HG03378 (cell line): ENCODE data around the gene IQUB.
A peak's percentile ranks its signal among the peaks of the same experiment; 100 is the strongest.
"Not testable (repeated sequence)": the region's sequence is repeated elsewhere in the genome, so short reads cannot be mapped to it uniquely, and the experiment has no call there.

Experiments used
- ATAC-seq: cut with Tn5 transposase; IDR thresholded peaks from one replicate; pipeline ENCODE4 v1.9.1; 2021; ENCODE audit warnings: mild to moderate bottlenecking, moderate library complexity; ENCODE audit not compliant: unreplicated experiment

Gene IQUB

GRCh38 chr7:123534383-123535260 lies at the start of gene IQUB:
IQUB (minus strand) TSS chr7:123534595; CDS start chr7:123512340, 22,255 bp downstream.
- ATAC-seq = peak; percentile 51

- no peak for ATAC-seq
Observed at GRCh38 chr7:123583821-123584220, 49.4 kb upstream of the IQUB start.

- ATAC-seq = no peak
Observed at GRCh38 chr7:123581162-123581459, 46.7 kb upstream of the IQUB start.

GRCh38 chr7:123580406-123581161 lies 46.2 kb upstream of the IQUB start:
- ATAC-seq = peak; percentile 71

- no peak for ATAC-seq
Observed at GRCh38 chr7:123579416-123579815, 45.0 kb upstream of the IQUB start.

- no peak for ATAC-seq
Observed at GRCh38 chr7:123573896-123574467, 39.6 kb upstream of the IQUB start.

GRCh38 chr7:123573341-123573740 lies 38.9 kb upstream of the IQUB start:
- ATAC-seq = no peak

- ATAC-seq = no peak
Observed at GRCh38 chr7:123571684-123572083, 37.3 kb upstream of the IQUB start.

GRCh38 chr7:123571187-123571586 lies 36.8 kb upstream of the IQUB start:
- no peak for ATAC-seq

GRCh38 chr7:123570390-123571182 lies 36.2 kb upstream of the IQUB start:
- no peak for ATAC-seq

- ATAC-seq = no peak
Observed at GRCh38 chr7:123569352-123570010, 35.1 kb upstream of the IQUB start.

- ATAC-seq = no peak
Observed at GRCh38 chr7:123562121-123562520, 27.7 kb upstream of the IQUB start.

- ATAC-seq = no peak
Observed at GRCh38 chr7:123558289-123558874, 24.0 kb upstream of the IQUB start.

- ATAC-seq = peak; percentile 96
Observed at GRCh38 chr7:123557398-123558288, 23.2 kb upstream of the IQUB start, which contains the start of gene NDUFA5. NDUFA5 (minus strand) TSS chr7:123557818; CDS start chr7:123557795, 23 bp downstream.

- ATAC-seq = no peak
Observed at GRCh38 chr7:123557016-123557397, 22.6 kb upstream of the IQUB start.

GRCh38 chr7:123555484-123555883 lies 21.1 kb upstream of the IQUB start:
- no peak for ATAC-seq

GRCh38 chr7:123553159-123553558 lies 18.8 kb upstream of the IQUB start:
- no peak for ATAC-seq

GRCh38 chr7:123552641-123553040 lies 18.2 kb upstream of the IQUB start:
- ATAC-seq = no peak

GRCh38 chr7:123552134-123552533 lies 17.7 kb upstream of the IQUB start:
- ATAC-seq = not testable (repeated sequence)
